NCI-H2107 (cell line): Measurements from ENCODE around the gene ARID1B.
"Not testable (repeated sequence)": the region's sequence is repeated elsewhere in the genome, so short reads cannot be mapped to it uniquely, and the experiment has no call there.

Experiments
- DNase-seq: peaks from one replicate; lab custom pipeline; 2025; lab: John Stamatoyannopoulos, UW

Gene ARID1B

GRCh38 chr6:157021993-157022740, 245.0 kb downstream of the ARID1B start:
- peak; percentile 74 for DNase-seq

GRCh38 chr6:157023958-157024357, 246.8 kb downstream of the ARID1B start:
- no peak for DNase-seq

GRCh38 chr6:157024745-157025144, 247.6 kb downstream of the ARID1B start:
- no peak for DNase-seq

- DNase-seq = no peak
Observed at GRCh38 chr6:157025437-157025836, 248.3 kb downstream of the ARID1B start.

- no peak for DNase-seq
Observed at GRCh38 chr6:157029980-157030690, 253.0 kb downstream of the ARID1B start.

- DNase-seq = no peak
Observed at GRCh38 chr6:157030755-157031154, 253.6 kb downstream of the ARID1B start.

- DNase-seq = no peak
Observed at GRCh38 chr6:157032923-157033322, 255.7 kb downstream of the ARID1B start.

GRCh38 chr6:157033428-157034140, 256.4 kb downstream of the ARID1B start:
- no peak for DNase-seq

- no peak for DNase-seq
Observed at GRCh38 chr6:157034436-157035230, 257.5 kb downstream of the ARID1B start.

GRCh38 chr6:157035546-157035945, 258.4 kb downstream of the ARID1B start:
- no peak for DNase-seq

GRCh38 chr6:157036245-157036711, 259.1 kb downstream of the ARID1B start:
- no peak for DNase-seq

- no peak for DNase-seq
Observed at GRCh38 chr6:157037165-157037564, 260.0 kb downstream of the ARID1B start.

- DNase-seq = no peak
Observed at GRCh38 chr6:157038610-157039009, 261.4 kb downstream of the ARID1B start.

- DNase-seq = not testable (repeated sequence)
Observed at GRCh38 chr6:157039639-157040038, 262.5 kb downstream of the ARID1B start.

- DNase-seq = no peak
Observed at GRCh38 chr6:157040191-157040590, 263.0 kb downstream of the ARID1B start.

- DNase-seq = peak; percentile 48
Observed at GRCh38 chr6:157045831-157046454, 268.8 kb downstream of the ARID1B start.

- no peak for DNase-seq
Observed at GRCh38 chr6:157046776-157047175, 269.6 kb downstream of the ARID1B start.

- DNase-seq = no peak
Observed at GRCh38 chr6:157047328-157047727, 270.1 kb downstream of the ARID1B start.

GRCh38 chr6:157047951-157048350, 270.8 kb downstream of the ARID1B start:
- DNase-seq = no peak

- no peak for DNase-seq
Observed at GRCh38 chr6:157049133-157049532, 272.0 kb downstream of the ARID1B start.

- DNase-seq = no peak
Observed at GRCh38 chr6:157050537-157051265, 273.5 kb downstream of the ARID1B start.
